Measurements from ENCODE around the gene ZNF20. TPM values are rescaled to one million over a fixed set of nuclear protein-coding genes. Genes with fewer than 3 reads are reported as not detected.

The ZNF20 gene
- total RNA-seq, 2 experiments from 2014 or later: 2.0 to 3.0 TPM

Other genes with a start within 250 kb of the ZNF20 start
- 10 to 100 TPM; 12.0 to 14.0 TPM for gene ZNF700, start 215.2 kb downstream of the ZNF20 start, total RNA-seq
- 1 to 10 TPM in 1 of 2 experiments, under 1 TPM in 1; 0.83 to 1.7 TPM for gene ZNF763, start 175.3 kb downstream of the ZNF20 start, total RNA-seq
- 1 to 10 TPM; 1.5 to 2.1 TPM for gene ZNF433, start 104.7 kb downstream of the ZNF20 start, total RNA-seq
- gene ZNF878, start 87.4 kb downstream of the ZNF20 start, total RNA-seq: 1 to 10 TPM in 1 of 2 experiments, under 1 TPM in 1; 0.65 to 1.0 TPM
- gene ZNF844, start 75.6 kb downstream of the ZNF20 start, total RNA-seq: 1 to 10 TPM; 2.6 to 3.8 TPM
- gene ZNF625, start 16.4 kb upstream of the ZNF20 start, total RNA-seq: 1 to 10 TPM; 3.9 to 4.6 TPM
- gene ZNF136, start 22.7 kb upstream of the ZNF20 start, total RNA-seq: 10 to 100 TPM; 10.2 to 10.3 TPM
- 1 to 10 TPM; 6.1 to 7.1 TPM for gene ZNF44, start 154.5 kb upstream of the ZNF20 start, total RNA-seq
- gene ZNF563, start 193.3 kb upstream of the ZNF20 start, total RNA-seq: 1 to 10 TPM; 6.0 to 7.1 TPM
- 1 to 10 TPM; 1.5 to 1.8 TPM for gene ZNF442, start 225.3 kb upstream of the ZNF20 start, total RNA-seq

Data from activated CD8-positive, alpha-beta T cell treated with anti-CD3 and anti-CD28 coated beads for 36 hours (primary cell).